Measurements from ENCODE around the gene CDA. TPM values are rescaled to one million over a fixed set of nuclear protein-coding genes. Genes with fewer than 3 reads are reported as not detected.

CDA gene
- total and polyA plus RNA-seq, 7 donors, result 1.0 to 2.5 (median 1.7) TPM

GRCh38 chr1:20551945-20552727 is 36.8 kb upstream of the CDA start, which contains the start of gene FAM43B:
TSS of gene FAM43B (plus strand) at chr1:20552573. CDS start at chr1:20552974, 401 bp downstream.
- TF ChIP-seq CTCF (IDR thresholded peaks at IDR 0.05), result no peak
- Histone ChIP-seq H3K27ac (no peak within 1 kb of the TSS), H3K4me1 (peaks cover 7% of the 10 kb centered on the region), H3K9me3 (no peaks in the 10 kb centered on the region), H3K4me3 (peak within 1 kb of the TSS; percentile 52), H3K27me3 (ENCODE audit: insufficient read depth in 3 of 3, low read length in 2 of 3) (peaks cover 2 to 68% (median 7%) of the 10 kb centered on the region in 3 donors), H3K36me3 (ENCODE audit: insufficient read depth in 1 of 2, low read depth in 1 of 2) (no peaks in the 10 kb centered on the region)
- 3 to 5% (median 3%) methylated on average over 38 to 47 of the region's 47 CpGs for WGBS, 3 donors
- peak; percentile 60 to 88 (median 84) for ATAC-seq
- peak; percentile 82 to 83 for DNase-seq
- intact Hi-C loops (cut with DNase I), result no loop called here

- Histone ChIP-seq H3K4me3 (peak overlapping the region; percentile 52), H3K27me3 (ENCODE audit: insufficient read depth in 3 of 3, low read length in 2 of 3) (peaks cover 2 to 68% (median 7%) of the 10 kb centered on the region in 3 donors), H3K9me3 (no peaks in the 10 kb centered on the region), H3K4me1 (peaks cover 7% of the 10 kb centered on the region), H3K27ac (no peak overlapping the region), H3K36me3 (ENCODE audit: insufficient read depth in 1 of 2, low read depth in 1 of 2) (no peaks in the 10 kb centered on the region)
- 1% methylated on average over 80 to 82 of the region's 82 CpGs for WGBS, 3 donors
- TF ChIP-seq CTCF (IDR thresholded peaks at IDR 0.05), result no peak
- DNase-seq (peak in 1 of 2 donors; percentile 53), ATAC-seq (peak; percentile 20 to 52 (median 42))
- intact Hi-C loops (cut with DNase I), result no loop called here
These were observed 36.0 kb upstream of the CDA start for GRCh38 chr1:20552728-20553445.

DNA sequence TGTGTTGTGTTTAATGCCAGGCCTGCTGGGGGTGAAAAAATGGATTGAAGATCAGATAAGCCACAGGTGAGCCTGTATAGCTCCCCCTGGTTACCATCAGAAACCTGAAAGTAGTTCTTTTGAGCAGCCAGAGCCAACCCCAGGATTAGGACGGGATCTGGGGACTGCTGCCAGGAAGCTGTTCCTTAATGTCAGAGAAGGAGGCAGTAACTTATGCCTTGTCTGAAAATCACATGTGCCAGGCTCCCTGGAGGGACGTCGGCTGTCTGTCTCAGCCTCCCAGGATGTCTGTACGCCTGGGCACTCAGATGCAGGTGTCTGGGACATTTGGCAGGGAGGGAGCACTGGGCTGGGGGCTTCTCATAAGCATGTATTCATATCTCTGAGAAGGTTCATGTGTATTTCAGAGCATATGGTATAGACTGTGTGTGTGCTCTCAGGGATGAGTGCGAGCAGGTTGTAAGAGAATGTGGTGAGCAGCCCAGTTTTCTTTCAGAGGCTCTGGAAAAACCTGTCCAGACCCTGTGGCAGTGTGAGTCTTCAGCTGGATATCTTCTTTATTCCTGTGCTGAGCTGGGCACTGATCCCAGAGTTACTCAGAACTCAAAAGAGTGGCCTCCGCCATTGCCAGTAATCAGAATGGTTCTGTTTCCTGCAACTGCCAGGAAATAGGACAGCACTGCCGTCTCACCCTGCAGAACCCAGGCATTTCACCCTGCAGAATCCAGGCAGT is 33.7 kb upstream of the CDA start:
- DNase-seq, result no peak
- no peak for TF ChIP-seq CTCF (IDR thresholded peaks at IDR 0.05)
- Histone ChIP-seq H3K27ac (no peak overlapping the region), H3K4me1 (peaks cover 7% of the 10 kb centered on the region), H3K9me3 (no peaks in the 10 kb centered on the region), H3K36me3 (ENCODE audit: insufficient read depth in 1 of 2, low read depth in 1 of 2) (no peaks in the 10 kb centered on the region), H3K4me3 (no peak overlapping the region), H3K27me3 (ENCODE audit: insufficient read depth in 3 of 3, low read length in 2 of 3) (peaks cover 2 to 48% (median 7%) of the 10 kb centered on the region in 3 donors)
- 35 to 59% (median 50%) methylated on average over 7 of the region's 7 CpGs for WGBS, 3 donors
- intact Hi-C loops (cut with DNase I), result no loop called here
- no peak for ATAC-seq

- intact Hi-C loops (cut with DNase I), result no loop called here
- no peak for DNase-seq
- Histone ChIP-seq H3K27me3 (ENCODE audit: insufficient read depth in 3 of 3, low read length in 2 of 3) (peaks cover 2 to 47% (median 7%) of the 10 kb centered on the region in 3 donors), H3K4me3 (no peak overlapping the region), H3K4me1 (peaks cover 7% of the 10 kb centered on the region), H3K9me3 (no peaks in the 10 kb centered on the region), H3K27ac (no peak overlapping the region), H3K36me3 (ENCODE audit: insufficient read depth in 1 of 2, low read depth in 1 of 2) (no peaks in the 10 kb centered on the region)
- 75 to 87% (median 75%) methylated on average over 4 of the region's 4 CpGs for WGBS, 3 donors
- no peak for TF ChIP-seq CTCF (IDR thresholded peaks at IDR 0.05)
- no peak for ATAC-seq
These were observed 33.2 kb upstream of the CDA start for GRCh38 chr1:20555758-20556120.

Measured in psoas muscle (tissue), 8 donors.